ENCODE results near the gene L3MBTL4. TPM values are rescaled to one million over a fixed set of nuclear protein-coding genes. Genes with fewer than 3 reads are reported as not detected.

Gene L3MBTL4
- total and polyA plus RNA-seq, 12 donors: 3.9 to 22.6 (median 8.7) TPM

DNA sequence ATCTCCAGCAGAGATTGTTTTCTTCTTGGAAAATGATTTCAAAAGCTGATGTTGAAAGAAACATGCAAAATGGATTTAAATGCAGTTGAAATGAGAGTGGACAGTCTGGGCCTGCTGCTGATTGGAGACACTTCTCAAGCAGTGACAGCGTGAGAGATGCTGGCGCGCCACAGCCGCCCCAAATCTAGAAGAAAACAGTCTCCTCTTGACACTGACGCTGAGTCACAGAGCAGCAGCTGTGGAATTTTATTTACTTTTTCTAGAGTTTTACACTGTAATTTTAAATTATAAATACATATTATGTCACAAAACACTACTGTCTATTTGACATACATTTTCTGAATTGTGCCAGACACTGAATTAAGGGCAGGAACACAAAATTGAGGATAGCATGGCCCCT, 397.5 kb downstream of the L3MBTL4 start:
- no peaks in the 10 kb centered on the region for H3K27me3 ChIP-seq
- no peak overlapping the region for H3K27ac ChIP-seq
- intact Hi-C loops (cut with DNase I): no loop called here
- H3K4me1 ChIP-seq (replicated peaks in 1 of 2): no peaks in the 10 kb centered on the region
- H3K9me3 ChIP-seq (replicated peaks in 1 of 3): no peaks in the 10 kb centered on the region
- H3K4me3 ChIP-seq: no peak overlapping the region
- TF ChIP-seq POLR2A (IDR thresholded peaks at IDR 0.05): no peak
- TF ChIP-seq, protein P1, sequence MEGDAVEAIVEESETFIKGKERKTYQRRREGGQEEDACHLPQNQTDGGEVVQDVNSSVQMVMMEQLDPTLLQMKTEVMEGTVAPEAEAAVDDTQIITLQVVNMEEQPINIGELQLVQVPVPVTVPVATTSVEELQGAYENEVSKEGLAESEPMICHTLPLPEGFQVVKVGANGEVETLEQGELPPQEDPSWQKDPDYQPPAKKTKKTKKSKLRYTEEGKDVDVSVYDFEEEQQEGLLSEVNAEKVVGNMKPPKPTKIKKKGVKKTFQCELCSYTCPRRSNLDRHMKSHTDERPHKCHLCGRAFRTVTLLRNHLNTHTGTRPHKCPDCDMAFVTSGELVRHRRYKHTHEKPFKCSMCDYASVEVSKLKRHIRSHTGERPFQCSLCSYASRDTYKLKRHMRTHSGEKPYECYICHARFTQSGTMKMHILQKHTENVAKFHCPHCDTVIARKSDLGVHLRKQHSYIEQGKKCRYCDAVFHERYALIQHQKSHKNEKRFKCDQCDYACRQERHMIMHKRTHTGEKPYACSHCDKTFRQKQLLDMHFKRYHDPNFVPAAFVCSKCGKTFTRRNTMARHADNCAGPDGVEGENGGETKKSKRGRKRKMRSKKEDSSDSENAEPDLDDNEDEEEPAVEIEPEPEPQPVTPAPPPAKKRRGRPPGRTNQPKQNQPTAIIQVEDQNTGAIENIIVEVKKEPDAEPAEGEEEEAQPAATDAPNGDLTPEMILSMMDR (IDR thresholded peaks at IDR 0.05): no peak
- no peaks in the 10 kb centered on the region for H3K36me3 ChIP-seq (replicated peaks in 1 of 2)
- DNase-seq: no peak
- 53 to 91% (median 80%) methylated on average over 5 of the region's 5 CpGs for WGBS, 4 donors

DNA sequence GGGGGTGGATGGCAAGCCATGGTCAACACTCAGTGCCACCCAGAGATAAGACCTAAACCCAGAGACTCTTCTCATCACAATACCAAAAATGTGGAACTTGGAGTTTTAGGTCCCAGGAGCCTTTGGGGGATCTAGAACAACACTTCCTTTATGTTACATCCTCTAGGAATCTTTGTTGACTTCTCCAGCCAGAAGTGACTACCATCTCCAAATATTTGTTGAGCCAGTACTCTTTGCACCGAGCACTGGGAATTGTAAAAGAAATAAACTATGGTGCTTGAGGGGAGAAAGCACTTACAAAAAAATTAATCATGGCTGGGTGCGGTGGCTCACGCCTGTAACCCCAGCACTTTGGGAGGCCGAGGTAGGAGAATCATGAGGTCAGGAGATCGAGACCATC, 399.3 kb downstream of the L3MBTL4 start:
- intact Hi-C loops (cut with DNase I): no loop called here
- no peaks in the 10 kb centered on the region for H3K4me1 ChIP-seq (replicated peaks in 1 of 2)
- TF ChIP-seq, protein P1 (IDR thresholded peaks at IDR 0.05): no peak
- no peak for TF ChIP-seq POLR2A (IDR thresholded peaks at IDR 0.05)

DNA sequence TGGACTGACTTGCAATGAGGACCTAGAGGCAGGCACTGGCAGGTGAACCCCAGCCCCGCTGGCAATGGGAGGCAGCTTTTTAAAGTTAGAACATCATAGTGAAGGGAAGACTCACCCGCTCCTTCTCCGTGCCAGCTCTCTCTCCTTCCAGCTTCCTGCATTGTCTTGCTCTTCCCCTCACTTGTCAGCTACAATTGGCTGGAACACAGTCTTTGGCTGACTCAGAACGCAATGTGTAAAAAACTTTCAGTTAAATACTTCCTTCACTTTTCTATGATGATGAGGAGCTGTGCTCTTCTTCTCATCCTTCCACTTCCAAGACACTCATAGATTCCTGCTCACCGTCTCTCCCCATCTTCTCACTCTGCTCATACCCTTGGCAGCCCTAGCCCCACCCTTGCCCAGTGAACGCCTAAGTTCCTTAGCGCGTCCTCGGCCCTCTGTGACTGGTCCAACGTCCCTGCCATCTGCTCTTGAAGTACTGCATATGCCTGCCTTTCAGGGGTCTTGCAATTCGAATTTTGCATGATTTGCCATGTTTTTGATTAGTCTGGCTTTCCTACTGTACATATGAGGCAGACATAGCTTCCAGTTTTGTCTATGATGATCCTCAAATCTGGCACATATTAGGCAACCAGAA, 401.4 kb downstream of the L3MBTL4 start:
- Histone ChIP-seq H3K4me1 (replicated peaks in 1 of 2) (peaks cover 0 to 9% of the 10 kb centered on the region in 2 donors), H3K9me3 (replicated peaks in 1 of 3) (no peaks in the 10 kb centered on the region), H3K27ac (no peak overlapping the region), H3K4me3 (no peak overlapping the region), H3K36me3 (replicated peaks in 1 of 2) (no peaks in the 10 kb centered on the region), H3K27me3 (no peaks in the 10 kb centered on the region)
- WGBS, 4 donors: 89 to 94% (median 92%) methylated on average over 11 of the region's 11 CpGs
- no peak for DNase-seq
- intact Hi-C loops (cut with DNase I): no loop called here
- TF ChIP-seq, protein P1 (IDR thresholded peaks at IDR 0.05): no peak
- TF ChIP-seq POLR2A (IDR thresholded peaks at IDR 0.05): no peak

More for the DNA sequence above, 399.3 kb downstream of the L3MBTL4 start:
- Histone ChIP-seq H3K27ac (no peak overlapping the region), H3K36me3 (replicated peaks in 1 of 2) (no peaks in the 10 kb centered on the region), H3K27me3 (no peaks in the 10 kb centered on the region), H3K9me3 (replicated peaks in 1 of 3) (no peaks in the 10 kb centered on the region), H3K4me3 (no peak overlapping the region)
- WGBS, 4 donors: 92 to 97% (median 95%) methylated on average over 5 of the region's 5 CpGs
- no peak for DNase-seq

DNA sequence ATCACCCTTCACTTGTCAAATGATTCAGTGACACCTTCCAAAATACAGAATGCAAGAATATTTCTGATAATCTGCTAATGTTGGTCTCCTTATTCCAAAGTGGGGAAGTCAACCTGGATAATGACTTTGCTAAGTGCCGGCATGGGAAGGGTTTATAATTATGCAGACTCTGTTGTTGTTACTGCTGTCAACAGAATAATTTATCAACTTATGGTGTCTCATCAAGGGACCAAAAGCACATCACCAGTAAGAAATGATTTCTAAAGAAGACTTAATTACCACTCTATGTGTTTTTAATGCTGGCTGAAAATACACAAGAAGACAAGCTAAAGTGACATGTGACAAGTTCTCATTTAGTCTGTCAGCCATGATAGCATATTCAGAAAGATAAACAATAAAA, 403.8 kb downstream of the L3MBTL4 start:
- DNase-seq: no peak
- intact Hi-C loops (cut with DNase I): no loop called here
- WGBS, 4 donors: 82 to 95% (median 90%) methylated on average over 1 of the region's 1 CpG
- H3K4me1 ChIP-seq (replicated peaks in 1 of 2): peaks cover 0 to 9% of the 10 kb centered on the region in 2 donors
- H3K27me3 ChIP-seq: no peaks in the 10 kb centered on the region
- H3K9me3 ChIP-seq (replicated peaks in 1 of 3): no peaks in the 10 kb centered on the region
- H3K36me3 ChIP-seq (replicated peaks in 1 of 2): no peaks in the 10 kb centered on the region
- H3K27ac ChIP-seq: no peak overlapping the region
- TF ChIP-seq POLR2A (IDR thresholded peaks at IDR 0.05): no peak
- TF ChIP-seq, protein P1 (IDR thresholded peaks at IDR 0.05): no peak
- H3K4me3 ChIP-seq: no peak overlapping the region

Data from adrenal gland (tissue), 12 donors.